H1 (cell line): ENCODE data around the gene DLG1. TPM values are rescaled to one million over a fixed set of nuclear protein-coding genes. Genes with fewer than 3 reads are reported as not detected.

Experiments used
- CTCF ChIA-PET: fragments of 300-600 bp; sonication (Branson Sonifier 250); formaldehyde crosslinking; loops from one replicate; lab custom pipeline; 2021; ENCODE audit not compliant: partially characterized antibody; lab: Charles Lee
- POLR2A ChIA-PET: fragments of 300-600 bp; sonication (Branson Sonifier 250); formaldehyde crosslinking; loops from one replicate; lab custom pipeline; 2021; ENCODE audit warnings: inconsistent platforms; ENCODE audit not compliant: partially characterized antibody; lab: Charles Lee
- DNase-seq, 2 experiments: peaks; one replicate each; pipeline versions ENCODE4 v3.0.0 to v3.0.0-alpha.2; 2010 to 2022; ENCODE audit warnings: low spot score in 2 of 2, low read depth in 1 of 2, mixed read lengths in 1 of 2
- FAIRE-seq: peaks from 2 replicates; lab custom pipeline; 2011; peaks lifted over from hg19 to GRCh38; lab: Jason Lieb, UNC
- H2AFZ ChIP-seq: 2 replicates; pipeline ENCODE4 v1.8.1; 2012; ENCODE audit warnings: low read length, inconsistent platforms
- H2AK5ac ChIP-seq: 2 replicates; pipeline ENCODE4 v1.6.1; 2013; ENCODE audit warnings: low read depth, low read length
- H2BK120ac ChIP-seq: replicated peaks from 2 replicates; pipeline ENCODE3; 2013; ENCODE audit warnings: low read depth, low read length, inconsistent platforms
- H2BK12ac ChIP-seq: 2 replicates; pipeline ENCODE4 v1.6.1; 2013; ENCODE audit warnings: low read depth, low read length
- H2BK15ac ChIP-seq: 2 replicates; pipeline ENCODE4 v1.6.1; 2013; ENCODE audit warnings: low read length
- H2BK20ac ChIP-seq: 2 replicates; pipeline ENCODE4 v1.6.1; 2013; ENCODE audit warnings: low read length
- H2BK5ac ChIP-seq: 2 replicates; pipeline ENCODE4 v1.6.1; 2013; ENCODE audit warnings: low read depth, low read length
- H3K14ac ChIP-seq: 2 replicates; pipeline ENCODE4 v1.6.1; 2013; ENCODE audit warnings: inconsistent platforms; ENCODE audit not compliant: insufficient read length
- H3K18ac ChIP-seq: 2 replicates; pipeline ENCODE4 v1.6.1; 2013; ENCODE audit warnings: low read length; ENCODE audit errors: extremely low read depth
- H3K23ac ChIP-seq: 2 replicates; pipeline ENCODE4 v1.6.1; 2013; ENCODE audit warnings: inconsistent platforms; ENCODE audit not compliant: insufficient read length
- H3K23me2 ChIP-seq: 2 replicates; pipeline ENCODE4 v1.6.1; 2013; ENCODE audit warnings: low read depth, low read length
- H3K27ac ChIP-seq: 2 replicates; pipeline ENCODE4 v1.6.1; 2011; ENCODE audit warnings: low read depth, low read length, inconsistent platforms
- H3K27me3 ChIP-seq, 4 experiments: replicated peaks in 1 of 4; 1 replicate in 1 of 4; 2 replicates in 3 of 4; pipeline versions ENCODE4 v1.6.1 to v1.8.1; 2011 to 2013; ENCODE audit warnings: low read length in 3 of 4, mild to moderate bottlenecking in 3 of 4, inconsistent platforms in 2 of 4, mixed read lengths in 2 of 4, moderate library complexity in 1 of 4; ENCODE audit not compliant: control insufficient read depth in 3 of 4, insufficient read depth in 3 of 4; ENCODE audit errors: extremely low read depth in 1 of 4
- H3K36me3 ChIP-seq, 4 experiments: 2 replicates each; pipeline versions ENCODE4 v1.6.1 to v1.8.1; 2011 to 2013; ENCODE audit warnings: mild to moderate bottlenecking in 4 of 4, low read length in 3 of 4, moderate library complexity in 2 of 4, control low read depth in 1 of 4, inconsistent platforms in 1 of 4; ENCODE audit not compliant: insufficient read depth in 4 of 4, control insufficient read depth in 2 of 4
- H3K4ac ChIP-seq: replicated peaks from 2 replicates; pipeline ENCODE3; 2013; ENCODE audit warnings: low read length, low read depth, mixed read lengths, inconsistent platforms; ENCODE audit not compliant: insufficient read length
- H3K4me1 ChIP-seq, 4 experiments: replicated peaks in 1 of 4; 1 replicate in 1 of 4; 2 replicates in 3 of 4; pipeline versions ENCODE4 v1.6.1 to v1.8.1; 2011 to 2013; ENCODE audit warnings: low read length in 3 of 4, inconsistent platforms in 2 of 4, mixed read lengths in 1 of 4; ENCODE audit not compliant: insufficient read depth in 4 of 4, control insufficient read depth in 3 of 4
- H3K4me2 ChIP-seq, 2 experiments: 2 replicates each; pipeline versions ENCODE4 v1.6.1 to v1.8.1; 2011 to 2013; ENCODE audit warnings: low read depth in 2 of 2, low read length in 2 of 2, control low read depth in 1 of 2, inconsistent platforms in 1 of 2, mild to moderate bottlenecking in 1 of 2; ENCODE audit not compliant: insufficient read depth in 1 of 2
- H3K4me3 ChIP-seq, 4 experiments: fragments of 200-600, 300-600 bp in 1 of 4; sonication (generic), shearing (Covaris generic), sonication (Bioruptor Twin) in 1 of 4; 2 replicates each; pipeline versions ENCODE4 v1.5.1 to v1.8.1; 2011 to 2016; ENCODE audit warnings: low read length in 4 of 4, low read depth in 3 of 4, control low read depth in 2 of 4, inconsistent platforms in 2 of 4, mild to moderate bottlenecking in 2 of 4, mixed read lengths in 1 of 4, moderate library complexity in 1 of 4; ENCODE audit not compliant: insufficient read depth in 2 of 4; ENCODE audit errors: extremely low read depth in 1 of 4
- H3K56ac ChIP-seq: replicated peaks from 2 replicates; pipeline ENCODE3; 2013; ENCODE audit warnings: low read depth, mild to moderate bottlenecking, mixed read lengths, low read length, inconsistent platforms; ENCODE audit not compliant: insufficient read length
- H3K79me1 ChIP-seq: 2 replicates; pipeline ENCODE4 v1.6.1; 2013; ENCODE audit warnings: low read depth, low read length, control low read depth
- H3K79me2 ChIP-seq, 2 experiments: 2 replicates each; pipeline versions ENCODE4 v1.6.1 to v1.8.1; 2012 to 2013; ENCODE audit warnings: low read length in 2 of 2, mild to moderate bottlenecking in 2 of 2, inconsistent platforms in 1 of 2; ENCODE audit not compliant: insufficient read depth in 2 of 2, control insufficient read depth in 1 of 2
- H3K9ac ChIP-seq, 4 experiments: replicated peaks in 1 of 4; 1 replicate in 1 of 4; 2 replicates in 3 of 4; pipeline versions ENCODE4 v1.6.1 to v1.8.1; 2011 to 2013; ENCODE audit warnings: low read depth in 3 of 4, low read length in 3 of 4, control low read depth in 2 of 4, mild to moderate bottlenecking in 2 of 4, moderate library complexity in 2 of 4, inconsistent platforms in 1 of 4; ENCODE audit errors: extremely low read depth in 1 of 4
- H3K9me3 ChIP-seq, 2 experiments: 2 replicates each; pipeline versions ENCODE4 v1.6.1 to v1.8.1; 2012 to 2013; ENCODE audit warnings: mild to moderate bottlenecking in 2 of 2, moderate library complexity in 2 of 2, control low read depth in 1 of 2, inconsistent platforms in 1 of 2, low read depth in 1 of 2, low read length in 1 of 2, mixed read lengths in 1 of 2; ENCODE audit not compliant: insufficient read depth in 2 of 2
- H4K20me1 ChIP-seq, 2 experiments: replicated peaks in 1 of 2; 2 replicates each; pipeline versions ENCODE3 to v1.8.1; 2011 to 2013; ENCODE audit warnings: inconsistent platforms in 2 of 2, low read length in 2 of 2, mild to moderate bottlenecking in 1 of 2; ENCODE audit not compliant: insufficient read depth in 2 of 2, control insufficient read depth in 1 of 2
- H4K5ac ChIP-seq: 2 replicates; pipeline ENCODE4 v1.6.1; 2013; ENCODE audit warnings: low read length, low read depth, mixed read lengths, inconsistent platforms; ENCODE audit not compliant: insufficient read length
- H4K8ac ChIP-seq: 2 replicates; pipeline ENCODE4 v1.8.0; 2013; ENCODE audit warnings: mild to moderate bottlenecking, moderate library complexity, low read length, inconsistent platforms; ENCODE audit not compliant: insufficient read depth; ENCODE audit errors: extremely low read depth
- H4K91ac ChIP-seq: replicated peaks from 2 replicates; pipeline ENCODE3; 2013; ENCODE audit warnings: low read length, mixed read lengths, inconsistent platforms; ENCODE audit not compliant: insufficient read length
- BRCA1 ChIP-seq: IDR thresholded peaks from 2 replicates; pipeline ENCODE4 v1.6.1; 2012; ENCODE audit warnings: low read depth, low read length, improper control_type of control experiment
- CEBPB ChIP-seq: IDR thresholded peaks from 2 replicates; pipeline ENCODE4 v1.6.1; 2012; ENCODE audit warnings: low read depth, low read length
- EZH2 ChIP-seq: fragments of 200-600 bp; sonication (generic); IDR thresholded peaks from 2 replicates; pipeline ENCODE4 v1.7.1; 2012; ENCODE audit warnings: low read depth, mild to moderate bottlenecking, moderate library complexity, low read length, inconsistent platforms; ENCODE audit not compliant: severe bottlenecking
- FOSL1 ChIP-seq: IDR thresholded peaks from 2 replicates; pipeline ENCODE4 v1.6.1; 2011; ENCODE audit warnings: mild to moderate bottlenecking, low read depth, low read length, moderate library complexity; ENCODE audit not compliant: insufficient read depth
- KDM4A ChIP-seq: IDR thresholded peaks from one replicate; pipeline ENCODE4 v1.7.1; 2012; ENCODE audit warnings: low read depth, mild to moderate bottlenecking, moderate library complexity, low read length, inconsistent platforms; ENCODE audit not compliant: severe bottlenecking
- MAFK ChIP-seq: IDR thresholded peaks from 2 replicates; pipeline ENCODE4 v1.6.1; 2012; ENCODE audit warnings: low read depth, mild to moderate bottlenecking, improper control_type of control experiment, low read length
- RAD21 ChIP-seq, 2 experiments: IDR thresholded peaks in 1 of 2; conservative IDR thresholded peaks in 1 of 2; 2 replicates each; pipeline ENCODE4 v1.6.1; 2011; ENCODE audit warnings: low read depth in 2 of 2, low read length in 2 of 2, improper control_type of control experiment in 1 of 2, inconsistent platforms in 1 of 2, mild to moderate bottlenecking in 1 of 2, moderate library complexity in 1 of 2
- SIRT6 ChIP-seq: IDR thresholded peaks from one replicate; pipeline ENCODE4 v1.7.1; 2012; ENCODE audit warnings: low read length, inconsistent platforms
- SP1 ChIP-seq: IDR thresholded peaks from 2 replicates; pipeline ENCODE4 v1.6.1; 2011; ENCODE audit warnings: low read depth, low read length
- SRF ChIP-seq: IDR thresholded peaks from 2 replicates; pipeline ENCODE4 v1.6.1; 2011; ENCODE audit warnings: mild to moderate bottlenecking, low read depth, low read length, moderate library complexity
- WGBS, 2 experiments: shearing (Covaris generic) in 1 of 2; methylation state at CpG; one replicate each; pipeline versions ENCODE4 v1.1.6 to v1.1.7; 2013 to 2015; ENCODE audit warnings: low lambda C conversion rate in 2 of 2, mixed read lengths in 2 of 2, inconsistent platforms in 1 of 2, low coverage in 1 of 2, missing lambda C conversion rate in 1 of 2; ENCODE audit not compliant: insufficient replicate concordance in 2 of 2, insufficient coverage in 1 of 2, insufficient read length in 1 of 2; ENCODE audit errors: extremely low coverage in 1 of 2, missing lambda C conversion rate in 1 of 2; 5-methylcytosine and 5-hydroxymethylcytosine counted together
- polyA plus RNA-seq, 7 experiments: library from polyadenylated mRNA; depleted of rRNA in 3 of 7; stranded (reverse) in 5 of 7; unstranded in 2 of 7; fragments of >200 nt in 5 of 7; fragments of 200-250 nt in 2 of 7; gene quantifications; 1 replicate in 5 of 7; 2 replicates in 1 of 7; 4 replicates in 1 of 7; pipeline versions ENCODE4 v1.2.1 to v1.2.3, GENCODE V29; 2011 to 2013; ENCODE audit warnings: missing spikeins in 2 of 7, mixed read lengths in 2 of 7
- total RNA-seq: library from RNA; stranded (reverse); fragmentation: NEBNext Ultra II Directional; extraction: Animal tissue kit (Norgen Biotek cat#: 25700); gene quantifications from 2 replicates; pipeline ENCODE4 v1.2.1, GENCODE V29; 2021

The DLG1 gene
- total and polyA plus RNA-seq, 2 of the 8 experiments (the other 6 are each of a cell fraction or from before 2014, with no cell fraction given) = 13.4 to 78.8 TPM

- Histone ChIP-seq H4K8ac (no peak overlapping the region), H3K79me1 (0 out of 2 replicates have a peak, but pooled peaks cover 3% of the 10 kb centered on the region), H3K4me1 (peaks cover 0 to 7% (median 4%) of the 10 kb centered on the region in 4 experiments; a peak in 2 of 7 replicates), H3K9ac (no peak overlapping the region), H3K4ac (no peak overlapping the region), H2BK12ac (no peak overlapping the region), H3K27me3 (no peaks in the 10 kb centered on the region), H4K5ac (no peak overlapping the region), H4K91ac (no peak overlapping the region), H2AK5ac (no peak overlapping the region), H2BK15ac (no peak overlapping the region), H2BK5ac (no peak overlapping the region), H3K18ac (no peak overlapping the region), H3K4me2 (no peak overlapping the region), H3K27ac (no peak overlapping the region), H2BK120ac (no peak overlapping the region), H3K36me3 (no peaks in the 10 kb centered on the region; a peak in 2 of 8 replicates), H3K23me2 (no peaks in the 10 kb centered on the region), H3K23ac (no peak overlapping the region), H3K14ac (no peak overlapping the region), H4K20me1 (peaks cover 2 to 3% of the 10 kb centered on the region in 2 experiments), H3K79me2 (peaks cover 0 to 34% of the 10 kb centered on the region in 2 experiments; a peak in 2 of 4 replicates), H3K56ac (no peak overlapping the region), H3K9me3 (no peaks in the 10 kb centered on the region), H2AFZ (no peak overlapping the region), H2BK20ac (no peak overlapping the region), H3K4me3 (no peak overlapping the region)
- DNase-seq = no peak
- CTCF ChIA-PET = interaction anchor here (0.7 to 1.8 kb wide), 19 partner anchors 8 to 296 kb away, joined by 3 to 6 read pairs (median 3); no protein-coding TSS in a partner anchor
- POLR2A ChIA-PET = no interaction called here
- 65% methylated on average over 1 of the region's 1 CpG; no CpG with 5 or more reads in 1 of the 2 experiments for WGBS, 2 experiments
- FAIRE-seq = peak; percentile 57
- TF ChIP-seq RAD21 (IDR thresholded peaks at IDR 0.05 in 1 of 2, conservative IDR thresholded peaks at IDR 0.05 in 1 of 2; ENCODE audit: low read depth in 2 of 2, low read length in 2 of 2) = peak; percentile 80 to 82
- TF ChIP-seq EZH2 = no peak
- TF ChIP-seq SIRT6 = no peak
- TF ChIP-seq FOSL1 = no peak
- TF ChIP-seq SRF = no peak
- no peak for TF ChIP-seq MAFK
- TF ChIP-seq CEBPB = no peak
- no peak for TF ChIP-seq SP1
- no peak for TF ChIP-seq BRCA1
- no peak for TF ChIP-seq KDM4A
Measured at GRCh38 chr3:197186887-197187588, 111.4 kb downstream of the DLG1 start.
